COLO668 (cell line): ENCODE measurements around the gene STK17B.
"Not testable (repeated sequence)": the region's sequence is repeated elsewhere in the genome, so short reads cannot be mapped to it uniquely, and the experiment has no call there.

ENCODE experiments used
- DNase-seq: peaks from one replicate; lab custom pipeline; 2025; ENCODE audit not compliant: unreplicated experiment; lab: John Stamatoyannopoulos, UW

Gene STK17B

DNA sequence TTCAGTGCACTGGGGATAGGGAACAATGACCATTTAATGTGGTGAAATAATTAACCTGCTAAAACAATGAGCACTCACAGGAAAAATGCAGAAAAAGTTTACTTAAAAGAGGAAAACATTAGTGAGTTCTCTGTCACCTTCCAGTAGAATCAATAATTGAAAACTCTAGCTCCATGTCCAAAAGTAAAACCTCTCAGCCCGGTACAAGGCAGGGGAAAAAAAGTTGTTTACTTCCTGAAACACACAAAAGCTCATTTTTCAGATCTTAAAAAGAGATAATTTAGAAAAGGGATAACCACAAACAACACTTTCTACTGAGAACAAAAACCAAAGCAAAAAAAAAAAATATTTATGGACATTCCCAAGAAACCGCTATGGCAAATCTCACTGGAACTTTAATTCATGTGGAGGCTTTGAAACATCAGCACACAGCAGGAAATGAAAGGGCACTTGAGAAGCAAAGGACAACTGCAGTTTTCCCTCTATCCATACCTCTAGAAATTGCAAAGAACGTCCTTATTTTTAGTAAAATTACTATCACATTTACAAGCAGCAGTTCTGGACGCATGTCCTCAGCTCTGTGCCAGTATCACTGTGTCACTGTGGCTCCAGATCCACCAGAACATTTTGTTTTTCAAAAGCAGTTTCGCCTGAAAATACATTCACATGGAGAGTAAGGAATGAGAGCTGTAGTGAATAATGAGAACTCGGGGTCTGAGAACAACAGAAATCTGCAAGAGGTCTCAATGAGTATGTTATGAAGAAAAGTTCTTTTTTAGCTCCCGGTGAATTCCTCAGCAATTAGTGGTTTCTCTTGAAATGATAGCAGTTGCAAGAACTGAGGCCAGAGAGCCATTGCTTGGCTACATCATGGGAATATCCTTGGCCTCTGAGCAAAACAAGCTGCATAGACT, 58.1 kb downstream of the STK17B start:
- no peak for DNase-seq

- DNase-seq, result no peak
These were observed 58.9 kb downstream of the STK17B start for GRCh38 chr2:196112418-196113034.

DNA sequence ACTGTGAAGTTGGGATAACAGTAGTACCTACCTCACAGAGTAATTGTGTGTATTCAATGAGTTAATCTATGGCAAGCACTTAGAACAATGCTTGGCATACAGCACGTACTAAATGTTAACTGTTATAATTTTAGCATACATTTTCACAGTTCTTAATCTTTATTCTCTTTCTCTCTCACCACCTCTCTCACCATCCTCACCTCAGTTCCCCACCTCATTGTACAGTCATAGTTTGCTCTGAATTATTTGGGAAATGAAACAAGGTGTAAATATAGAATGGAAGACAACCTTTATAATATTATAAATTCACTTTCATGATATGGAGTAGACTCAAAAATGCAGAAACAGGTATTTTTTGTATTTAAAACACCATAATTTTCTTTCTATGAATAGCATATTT, 62.8 kb downstream of the STK17B start:
- DNase-seq, result no peak

DNA sequence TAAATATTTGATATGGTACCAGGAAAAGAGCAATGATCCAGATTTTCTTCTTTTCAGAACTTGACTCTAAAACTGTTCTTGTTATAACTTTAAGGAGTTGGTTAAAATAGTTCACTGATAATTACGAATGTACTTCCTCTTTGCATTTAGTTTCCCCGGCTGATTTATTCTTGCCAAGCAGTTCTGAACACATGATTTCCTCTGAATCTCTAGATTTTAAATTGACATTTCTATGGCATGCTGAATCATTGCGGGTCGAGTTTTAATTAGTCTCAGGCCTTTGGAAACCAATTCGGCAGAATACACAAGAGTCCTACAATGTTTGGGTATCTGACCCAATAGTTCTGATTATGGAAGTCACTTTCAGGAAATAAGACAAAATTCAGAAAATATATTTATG, 65.4 kb downstream of the STK17B start:
- DNase-seq, result no peak

- DNase-seq, result no peak
These were observed 67.3 kb downstream of the STK17B start for GRCh38 chr2:196104066-196104465.

GRCh38 chr2:196103626-196104025, 67.8 kb downstream of the STK17B start:
- no peak for DNase-seq

GRCh38 chr2:196101325-196101991, 69.9 kb downstream of the STK17B start:
- DNase-seq, result no peak

GRCh38 chr2:196099916-196100315, 71.5 kb downstream of the STK17B start:
- DNase-seq, result no peak

DNA sequence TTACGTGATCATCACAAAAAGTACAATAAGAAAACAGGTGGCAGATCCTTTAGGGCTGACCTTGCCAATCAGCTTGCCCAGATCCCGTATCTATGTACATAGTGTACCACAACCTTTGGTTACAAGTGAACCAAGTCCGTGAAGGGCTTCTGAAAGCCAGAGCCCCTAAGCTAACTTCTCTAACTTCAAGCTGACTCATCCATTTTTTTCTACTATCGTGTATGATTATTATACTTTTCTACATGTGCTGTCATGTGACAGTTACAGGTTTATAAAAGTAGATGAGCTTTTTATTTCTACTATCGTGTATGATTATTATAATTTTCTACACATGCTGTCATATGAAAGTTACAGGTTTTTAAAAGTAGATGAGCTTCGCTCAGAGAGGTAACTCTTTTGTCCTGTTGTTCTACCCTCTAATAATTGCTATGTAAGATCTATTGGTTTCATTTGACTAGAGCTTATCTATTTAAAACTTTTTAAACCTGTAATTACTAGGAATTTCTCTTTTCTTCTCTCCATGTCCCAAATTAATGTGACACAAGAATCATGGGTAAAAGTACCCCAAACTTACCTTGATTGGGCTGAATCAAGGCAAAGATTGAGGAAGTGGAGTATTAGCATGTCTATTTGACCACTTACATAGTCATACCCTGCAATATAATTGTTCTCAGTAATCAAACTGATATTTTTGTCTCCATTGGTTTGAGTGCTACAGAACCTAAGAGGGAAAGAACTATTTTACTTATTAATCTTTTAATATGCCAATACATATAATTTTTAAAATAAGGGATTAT, 73.3 kb downstream of the STK17B start:
- no peak for DNase-seq

GRCh38 chr2:196096982-196097745, 74.2 kb downstream of the STK17B start:
- no peak for DNase-seq

DNA sequence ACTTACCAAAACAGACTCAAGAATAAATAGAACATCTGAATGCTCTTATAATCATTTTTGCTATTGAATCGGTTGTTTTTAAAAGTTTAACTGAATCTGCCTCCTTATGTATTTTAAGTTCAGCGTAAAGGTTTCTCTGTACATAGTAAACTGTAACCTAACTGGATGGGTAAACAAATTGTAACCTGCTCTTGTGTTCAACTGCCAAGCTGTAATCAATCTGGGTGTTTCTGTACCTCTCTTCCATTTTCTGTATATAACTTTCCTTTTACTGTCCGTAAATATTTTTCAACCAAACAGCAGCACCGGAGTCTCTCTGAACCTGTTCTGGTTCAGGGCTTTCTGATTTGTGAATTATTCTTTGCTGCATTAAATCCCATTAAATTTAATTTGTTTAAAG, 75.1 kb downstream of the STK17B start:
- no peak for DNase-seq

DNA sequence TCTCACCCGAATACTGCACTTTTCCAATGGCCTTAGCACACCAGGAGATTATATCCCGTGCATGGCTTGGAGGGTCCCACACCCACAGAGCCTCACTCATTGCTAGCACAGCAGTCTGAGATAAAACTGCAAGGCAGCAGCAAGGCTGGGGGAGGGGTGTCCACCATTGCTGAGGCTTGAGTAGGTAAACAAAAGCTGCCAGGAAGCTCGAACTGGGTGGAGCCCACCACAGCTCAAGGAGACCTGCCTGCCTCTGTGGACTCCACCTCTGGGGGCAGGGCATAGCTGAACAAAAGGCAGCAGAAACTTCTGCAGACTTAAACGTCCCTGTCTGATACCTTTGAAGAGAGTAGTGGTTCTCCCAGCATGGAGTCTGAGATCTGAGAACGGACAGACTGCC, 81.9 kb downstream of the STK17B start:
- not testable (repeated sequence) for DNase-seq

- peak; percentile 3 for DNase-seq
These were observed 83.2 kb downstream of the STK17B start for GRCh38 chr2:196088203-196088602.

DNA sequence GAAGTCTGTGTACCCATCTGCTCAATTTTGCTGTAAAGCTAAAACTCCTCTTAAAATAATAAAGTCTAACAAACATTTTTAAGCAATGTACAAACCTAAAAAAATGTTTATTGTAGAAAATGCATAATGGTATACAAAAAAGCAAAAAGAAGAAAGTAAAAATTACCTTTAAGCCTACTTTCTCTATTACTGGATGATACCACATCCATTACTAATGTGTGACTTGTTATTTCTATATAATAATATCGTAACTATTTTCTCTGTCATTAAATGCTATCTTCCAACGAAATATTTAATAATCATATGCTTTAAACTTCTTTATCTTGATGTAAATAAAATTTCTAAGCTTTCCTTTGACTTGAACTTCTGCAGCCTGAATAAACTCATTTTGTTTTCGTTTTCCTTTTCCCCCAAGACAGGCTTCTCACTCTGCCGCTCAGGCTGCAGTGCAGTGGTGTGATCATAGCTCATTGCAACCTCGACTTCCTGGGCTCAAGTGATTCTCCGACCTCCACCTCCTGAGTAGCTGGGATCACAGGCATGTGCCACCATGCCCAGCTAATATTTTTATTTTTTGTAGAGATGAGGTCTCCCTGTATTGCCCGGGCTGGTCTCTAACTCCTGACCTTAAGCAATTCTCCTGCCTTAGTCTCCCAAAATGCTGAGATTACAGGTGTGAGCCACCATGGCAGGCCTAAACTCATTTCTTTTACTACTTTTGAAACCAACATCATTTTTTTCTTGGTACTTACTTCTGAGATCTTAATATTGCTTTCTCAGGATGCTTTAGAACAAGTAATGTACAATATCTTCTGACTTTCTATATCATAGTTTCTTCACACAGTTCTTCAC, 84.6 kb downstream of the STK17B start:
- no peak for DNase-seq

- no peak for DNase-seq
These were observed 87.8 kb downstream of the STK17B start for GRCh38 chr2:196083601-196084000.
